Activated CD8-positive, alpha-beta T cell treated with anti-CD3 and anti-CD28 coated beads, Interleukin-2, amount 10 ng/mL, durations not matched to agents 7 days and 5 days (primary cell): ENCODE measurements around the gene HMSD. TPM values are rescaled to one million over a fixed set of nuclear protein-coding genes. Genes with fewer than 3 reads are reported as not detected.
A peak's percentile ranks its signal among the peaks of the same experiment; 100 is the strongest.

Source experiments
- ATAC-seq: fragments of 150-1000 bp; cut with Tn5 transposase; one replicate; pipeline ENCODE4 v1.10.0; 2021; ENCODE audit warnings: moderate library complexity
- CTCF ChIA-PET: fragments of 350-600 bp; sonication (Branson Sonifier 250); formaldehyde crosslinking; loops from one replicate; lab custom pipeline; 2021; ENCODE audit warnings: antibody characterized with exemption; lab: Charles Lee
- POLR2A ChIA-PET: fragments of 350-600 bp; sonication (Branson Sonifier 250); formaldehyde crosslinking; loops from one replicate; lab custom pipeline; 2021; ENCODE audit warnings: antibody characterized with exemption; lab: Charles Lee
- DNase-seq: peaks from one replicate; pipeline ENCODE4 v3.0.0-alpha.2; 2020
- H3K27ac Mint-ChIP-seq: one replicate; pipeline ENCODE4 v1.8.0; 2021; ENCODE audit warnings: mild to moderate bottlenecking, mixed read lengths
- H3K27me3 Mint-ChIP-seq: one replicate; pipeline ENCODE4 v1.8.0; 2021; ENCODE audit warnings: low read depth, mixed read lengths
- H3K36me3 Mint-ChIP-seq: one replicate; pipeline ENCODE4 v1.8.0; 2021; ENCODE audit warnings: low read depth, mixed read lengths
- H3K4me1 Mint-ChIP-seq: one replicate; pipeline ENCODE4 v1.8.0; 2021; ENCODE audit warnings: low read depth, mixed read lengths
- H3K4me3 Mint-ChIP-seq: one replicate; pipeline ENCODE4 v1.8.0; 2021; ENCODE audit warnings: mild to moderate bottlenecking, mixed read lengths
- H3K9me3 Mint-ChIP-seq: one replicate; pipeline ENCODE4 v1.8.0; 2022; ENCODE audit warnings: mixed read lengths; ENCODE audit not compliant: insufficient read depth
- total RNA-seq, 2 experiments: library from RNA; stranded (reverse); gene quantifications; one replicate each; pipeline ENCODE4 v1.2.3, GENCODE V29; 2021

The HMSD gene
- total RNA-seq, 2 experiments from 2014 or later = 0.26 TPM; not detected in 1

- ChIA-PET CTCF (interaction anchor here (0.6 to 5.8 kb wide), 9 partner anchors 10 to 469 kb away, joined by 3 to 50 read pairs (median 3); partner anchors contain the start of gene SERPINB2), POLR2A (no interaction called here)
- Mint-ChIP-seq H3K9me3 (no peaks in the 10 kb centered on the region), H3K27ac (no peak overlapping the region), H3K4me3 (no peak overlapping the region), H3K27me3 (peaks cover 3% of the 10 kb centered on the region), H3K36me3 (no peaks in the 10 kb centered on the region), H3K4me1 (peaks cover 24% of the 10 kb centered on the region)
- no peak for DNase-seq
- ATAC-seq = no peak
Measured at GRCh38 chr18:63975628-63976027, 26.5 kb downstream of the HMSD start.

GRCh38 chr18:63977040-63977439, 27.9 kb downstream of the HMSD start:
- no peak overlapping the region for H3K4me3 Mint-ChIP-seq
- no peaks in the 10 kb centered on the region for H3K36me3 Mint-ChIP-seq
- ATAC-seq (no peak), DNase-seq (no peak)
- POLR2A ChIA-PET = no interaction called here
- peaks cover 11% of the 10 kb centered on the region for H3K4me1 Mint-ChIP-seq
- CTCF ChIA-PET = interaction anchor here (1.2 to 5.8 kb wide), 3 partner anchors 13 to 470 kb away, joined by 3 to 50 read pairs (median 8); no protein-coding TSS in a partner anchor
- no peaks in the 10 kb centered on the region for H3K9me3 Mint-ChIP-seq
- H3K27ac Mint-ChIP-seq = no peak overlapping the region
- peaks cover 3% of the 10 kb centered on the region for H3K27me3 Mint-ChIP-seq

DNA sequence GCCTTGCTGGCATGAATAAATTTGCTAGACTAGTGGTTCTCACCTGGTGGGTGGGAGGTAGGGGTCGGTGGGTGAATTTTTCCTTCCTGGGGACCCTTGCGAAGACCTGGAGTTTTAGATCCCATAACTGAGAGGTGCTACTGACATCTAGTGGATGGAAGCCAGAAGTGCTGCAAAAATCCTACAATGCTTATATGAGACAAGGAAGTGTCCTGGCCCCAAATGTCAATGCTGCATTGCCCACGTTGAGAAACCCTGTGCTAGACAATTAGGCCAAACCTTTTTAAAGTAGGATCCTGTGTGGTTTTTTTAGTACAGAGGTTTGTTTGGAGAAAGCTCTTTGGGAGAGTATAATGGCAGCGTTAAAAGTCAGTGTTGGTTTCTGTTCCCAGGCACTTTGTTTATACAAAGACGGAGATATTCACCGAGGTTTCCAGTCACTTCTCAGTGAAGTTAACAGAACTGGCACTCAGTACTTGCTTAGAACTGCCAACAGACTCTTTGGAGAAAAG, 30.4 kb downstream of the HMSD start:
- CTCF ChIA-PET = interaction anchor here (0.6 to 1.5 kb wide), 5 partner anchors 16 to 462 kb away, joined by 3 to 7 read pairs (median 4); no protein-coding TSS in a partner anchor
- Mint-ChIP-seq H3K27ac (no peak overlapping the region), H3K9me3 (no peaks in the 10 kb centered on the region), H3K4me1 (peaks cover 10% of the 10 kb centered on the region), H3K36me3 (no peaks in the 10 kb centered on the region), H3K27me3 (no peaks in the 10 kb centered on the region), H3K4me3 (peak overlapping the region; percentile 10)
- POLR2A ChIA-PET = no interaction called here
- DNase-seq (peak; percentile 56), ATAC-seq (peak; percentile 78)

GRCh38 chr18:63980027-63980426, 30.9 kb downstream of the HMSD start:
- Mint-ChIP-seq H3K9me3 (no peaks in the 10 kb centered on the region), H3K4me1 (peaks cover 10% of the 10 kb centered on the region), H3K27me3 (no peaks in the 10 kb centered on the region), H3K36me3 (no peaks in the 10 kb centered on the region), H3K4me3 (no peak overlapping the region), H3K27ac (no peak overlapping the region)
- CTCF ChIA-PET = interaction anchor here (0.6 to 1.5 kb wide), 5 partner anchors 16 to 462 kb away, joined by 3 to 7 read pairs (median 4); no protein-coding TSS in a partner anchor
- ATAC-seq (no peak), DNase-seq (no peak)
- POLR2A ChIA-PET = no interaction called here

- Mint-ChIP-seq H3K4me1 (peaks cover 10% of the 10 kb centered on the region), H3K9me3 (no peaks in the 10 kb centered on the region), H3K27me3 (no peaks in the 10 kb centered on the region), H3K27ac (no peak overlapping the region), H3K4me3 (no peak overlapping the region), H3K36me3 (no peaks in the 10 kb centered on the region)
- CTCF ChIA-PET = interaction anchor here (1.9 kb wide), 1 partner anchor 17 kb away, joined by 7 read pairs; no protein-coding TSS in a partner anchor
- DNase-seq (no peak), ATAC-seq (no peak)
- POLR2A ChIA-PET = no interaction called here
Measured at GRCh38 chr18:63980896-63981460, 31.9 kb downstream of the HMSD start.

DNA sequence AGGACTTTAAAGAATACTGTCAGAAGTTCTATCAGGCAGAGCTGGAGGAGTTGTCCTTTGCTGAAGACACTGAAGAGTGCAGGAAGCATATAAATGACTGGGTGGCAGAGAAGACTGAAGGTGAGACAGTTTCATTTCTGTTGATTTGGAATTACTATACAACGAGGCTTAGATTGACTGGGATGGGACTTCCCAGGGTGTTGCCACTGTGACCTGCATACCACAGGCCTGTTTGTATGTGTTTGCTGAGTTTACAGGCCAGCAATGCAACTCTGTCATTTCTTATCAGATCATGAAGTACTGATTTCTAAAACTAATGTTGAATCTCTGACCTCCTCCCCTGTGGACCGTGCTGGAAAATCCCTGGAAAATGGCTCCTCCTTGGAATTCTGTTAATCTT, 32.6 kb downstream of the HMSD start:
- ATAC-seq (no peak), DNase-seq (no peak)
- H3K9me3 Mint-ChIP-seq = no peaks in the 10 kb centered on the region
- no peaks in the 10 kb centered on the region for H3K27me3 Mint-ChIP-seq
- no peak overlapping the region for H3K4me3 Mint-ChIP-seq
- H3K36me3 Mint-ChIP-seq = no peaks in the 10 kb centered on the region
- ChIA-PET POLR2A (no interaction called here), CTCF (interaction anchor here (0.9 to 1.9 kb wide), 2 partner anchors 18 to 45 kb away, joined by 3 to 7 read pairs; no protein-coding TSS in a partner anchor)
- no peak overlapping the region for H3K27ac Mint-ChIP-seq
- peaks cover 10% of the 10 kb centered on the region for H3K4me1 Mint-ChIP-seq

- Mint-ChIP-seq H3K9me3 (no peaks in the 10 kb centered on the region), H3K4me1 (peaks cover 10% of the 10 kb centered on the region), H3K4me3 (no peak overlapping the region), H3K27ac (no peak overlapping the region), H3K36me3 (no peaks in the 10 kb centered on the region), H3K27me3 (no peaks in the 10 kb centered on the region)
- no peak for ATAC-seq
- DNase-seq = no peak
- ChIA-PET CTCF (interaction anchor here (0.9 to 1.9 kb wide), 2 partner anchors 18 to 45 kb away, joined by 3 to 7 read pairs; no protein-coding TSS in a partner anchor), POLR2A (no interaction called here)
Measured at GRCh38 chr18:63982361-63982760, 33.3 kb downstream of the HMSD start.

DNA sequence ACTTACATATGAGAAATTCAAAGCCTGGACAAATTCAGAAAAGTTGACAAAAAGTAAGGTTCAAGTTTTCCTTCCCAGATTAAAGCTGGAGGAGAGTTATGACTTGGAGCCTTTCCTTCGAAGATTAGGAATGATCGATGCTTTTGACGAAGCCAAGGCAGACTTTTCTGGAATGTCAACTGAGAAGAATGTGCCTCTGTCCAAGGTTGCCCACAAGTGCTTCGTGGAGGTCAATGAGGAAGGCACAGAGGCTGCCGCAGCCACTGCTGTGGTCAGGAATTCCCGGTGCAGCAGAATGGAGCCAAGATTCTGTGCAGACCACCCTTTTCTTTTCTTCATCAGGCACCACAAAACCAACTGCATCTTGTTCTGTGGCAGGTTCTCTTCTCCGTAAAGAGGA, 37.8 kb downstream of the HMSD start:
- DNase-seq = no peak
- Mint-ChIP-seq H3K27ac (no peak overlapping the region), H3K4me1 (no peaks in the 10 kb centered on the region), H3K4me3 (no peak overlapping the region), H3K36me3 (no peaks in the 10 kb centered on the region), H3K9me3 (no peaks in the 10 kb centered on the region), H3K27me3 (no peaks in the 10 kb centered on the region)
- POLR2A ChIA-PET = no interaction called here
- CTCF ChIA-PET = no interaction called here
- ATAC-seq = no peak

GRCh38 chr18:63987743-63988142, 38.6 kb downstream of the HMSD start:
- no peak for ATAC-seq
- POLR2A ChIA-PET = no interaction called here
- H3K4me1 Mint-ChIP-seq = no peaks in the 10 kb centered on the region
- H3K27ac Mint-ChIP-seq = no peak overlapping the region
- no peaks in the 10 kb centered on the region for H3K27me3 Mint-ChIP-seq
- H3K36me3 Mint-ChIP-seq = no peaks in the 10 kb centered on the region
- no peaks in the 10 kb centered on the region for H3K9me3 Mint-ChIP-seq
- CTCF ChIA-PET = interaction anchor here (0.6 to 1.2 kb wide), 2 partner anchors 47 to 469 kb away, joined by 3 read pairs; no protein-coding TSS in a partner anchor
- DNase-seq = no peak
- H3K4me3 Mint-ChIP-seq = no peak overlapping the region

DNA sequence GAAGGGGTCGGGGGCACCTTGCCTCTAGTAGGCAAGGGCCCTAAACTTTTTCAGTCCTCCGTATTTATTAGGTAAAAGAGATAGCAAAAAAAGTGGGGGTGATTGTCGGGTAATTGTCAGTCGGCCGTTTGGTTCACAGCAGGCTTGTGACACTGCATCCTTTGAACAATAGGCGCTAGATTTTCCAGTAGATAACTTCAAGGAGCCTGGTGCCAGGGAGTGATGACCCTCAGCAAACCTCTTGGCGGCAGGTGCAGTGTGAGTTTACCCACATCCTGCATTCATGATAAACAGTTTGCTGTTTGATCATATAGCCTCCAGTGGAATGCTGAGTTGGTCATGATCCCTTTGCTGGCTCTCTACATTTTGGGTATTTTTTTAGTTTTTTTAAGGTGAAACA, 43.6 kb downstream of the HMSD start:
- Mint-ChIP-seq H3K36me3 (no peaks in the 10 kb centered on the region), H3K9me3 (no peaks in the 10 kb centered on the region), H3K4me1 (no peaks in the 10 kb centered on the region), H3K27ac (no peak overlapping the region), H3K4me3 (no peak overlapping the region), H3K27me3 (no peaks in the 10 kb centered on the region)
- POLR2A ChIA-PET = no interaction called here
- ATAC-seq (no peak), DNase-seq (no peak)
- CTCF ChIA-PET = no interaction called here

DNA sequence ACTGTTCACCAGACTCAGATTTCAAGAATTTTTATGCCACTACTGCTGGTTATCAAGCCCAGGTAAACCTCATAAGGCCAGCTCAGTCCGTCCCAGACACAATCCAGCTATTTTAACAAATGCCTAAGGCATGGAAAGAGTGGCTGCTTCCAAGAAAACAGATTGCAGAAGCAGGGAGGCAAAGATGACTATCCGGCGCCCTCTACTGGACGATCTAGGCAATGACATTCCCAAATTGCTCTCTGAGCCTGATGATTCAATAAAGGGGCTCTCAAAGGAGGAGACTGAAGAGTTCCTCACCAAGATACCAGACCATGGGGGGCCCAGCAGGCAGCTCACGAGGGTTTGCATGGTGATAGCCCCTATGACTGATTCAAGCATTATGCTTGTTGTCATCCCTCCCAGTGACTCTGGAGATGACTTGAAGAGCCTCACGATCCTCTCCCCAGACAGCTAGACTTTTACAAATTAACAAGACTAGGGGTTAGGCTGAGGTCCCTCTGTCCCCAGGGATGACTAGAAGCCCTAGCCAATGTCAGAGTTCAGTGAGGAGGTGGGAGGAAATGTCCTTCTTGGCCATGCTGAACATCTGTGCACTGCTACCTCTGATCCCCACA, 45.8 kb downstream of the HMSD start:
- no peaks in the 10 kb centered on the region for H3K36me3 Mint-ChIP-seq
- no peaks in the 10 kb centered on the region for H3K9me3 Mint-ChIP-seq
- POLR2A ChIA-PET = no interaction called here
- CTCF ChIA-PET = interaction anchor here (1.2 to 3.9 kb wide), 6 partner anchors 10 to 171 kb away, joined by 3 to 25 read pairs (median 5); no protein-coding TSS in a partner anchor
- ATAC-seq (no peak), DNase-seq (peak; percentile 48)
- H3K27ac Mint-ChIP-seq = no peak overlapping the region
- no peaks in the 10 kb centered on the region for H3K27me3 Mint-ChIP-seq
- no peak overlapping the region for H3K4me3 Mint-ChIP-seq
- H3K4me1 Mint-ChIP-seq = no peaks in the 10 kb centered on the region

DNA sequence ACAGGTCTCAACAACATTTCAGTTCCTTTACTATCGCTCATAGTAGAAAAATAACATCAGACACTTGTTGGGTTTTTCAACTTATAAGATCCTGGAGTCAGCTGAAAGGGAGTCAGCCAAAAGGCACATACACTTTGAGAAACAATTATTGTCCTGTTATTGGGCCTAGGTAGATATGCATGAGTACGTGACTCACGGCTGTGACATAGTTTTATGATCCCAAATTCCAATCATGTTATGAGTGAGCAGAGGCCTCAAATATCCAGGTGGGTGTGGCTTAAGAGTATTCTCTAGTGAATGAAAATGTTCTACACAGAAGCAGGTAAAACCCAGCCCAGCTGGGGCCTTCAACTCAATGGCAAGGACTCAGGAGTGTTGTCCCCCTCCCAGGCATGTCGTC, 47.9 kb downstream of the HMSD start:
- H3K27me3 Mint-ChIP-seq = no peaks in the 10 kb centered on the region
- ATAC-seq = no peak
- ChIA-PET POLR2A (no interaction called here), CTCF (interaction anchor here (3.9 kb wide), 1 partner anchor 34 kb away, joined by 25 read pairs; no protein-coding TSS in a partner anchor)
- no peak overlapping the region for H3K4me3 Mint-ChIP-seq
- no peaks in the 10 kb centered on the region for H3K9me3 Mint-ChIP-seq
- no peak for DNase-seq
- no peaks in the 10 kb centered on the region for H3K36me3 Mint-ChIP-seq
- no peak overlapping the region for H3K27ac Mint-ChIP-seq
- H3K4me1 Mint-ChIP-seq = no peaks in the 10 kb centered on the region
